HG03460 (cell line): Measurements from ENCODE around the gene LBP.
"Not testable (repeated sequence)": the region's sequence is repeated elsewhere in the genome, so short reads cannot be mapped to it uniquely, and the experiment has no call there.

Experiments used
- ATAC-seq: cut with Tn5 transposase; IDR thresholded peaks from one replicate; pipeline ENCODE4 v1.9.1; 2021; ENCODE audit not compliant: unreplicated experiment

LBP gene

GRCh38 chr20:38346247-38346651, at the start of gene LBP:
Gene LBP (plus strand): TSS chr20:38346482. CDS start chr20:38346517, 35 bp downstream.
- ATAC-seq = no peak

- ATAC-seq = no peak
Measured at GRCh38 chr20:38297916-38298674, 48.2 kb upstream of the LBP start.

- ATAC-seq = no peak
Measured at GRCh38 chr20:38298768-38299288, 47.5 kb upstream of the LBP start.

- ATAC-seq = no peak
Measured at GRCh38 chr20:38299963-38300362, 46.3 kb upstream of the LBP start.

GRCh38 chr20:38300438-38300837, 45.8 kb upstream of the LBP start:
- ATAC-seq = no peak

- ATAC-seq = no peak
Measured at GRCh38 chr20:38301309-38301708, 45.0 kb upstream of the LBP start.

GRCh38 chr20:38302786-38303185, 43.5 kb upstream of the LBP start:
- ATAC-seq = no peak

GRCh38 chr20:38303908-38304379, 42.3 kb upstream of the LBP start, which contains the start of gene BPI:
Gene BPI (plus strand): TSS chr20:38304156. CDS start chr20:38304224, 68 bp downstream.
- no peak for ATAC-seq

- no peak for ATAC-seq
Measured at GRCh38 chr20:38304845-38305447, 41.3 kb upstream of the LBP start.

- ATAC-seq = no peak
Measured at GRCh38 chr20:38305541-38305940, 40.7 kb upstream of the LBP start.

GRCh38 chr20:38306379-38306778, 39.9 kb upstream of the LBP start:
- no peak for ATAC-seq

GRCh38 chr20:38307371-38308046, 38.8 kb upstream of the LBP start:
- no peak for ATAC-seq

GRCh38 chr20:38308047-38308438, 38.2 kb upstream of the LBP start:
- ATAC-seq = no peak

- ATAC-seq = no peak
Measured at GRCh38 chr20:38308447-38308846, 37.8 kb upstream of the LBP start.

- ATAC-seq = no peak
Measured at GRCh38 chr20:38311091-38311490, 35.2 kb upstream of the LBP start.

GRCh38 chr20:38311491-38311890, 34.8 kb upstream of the LBP start:
- no peak for ATAC-seq

GRCh38 chr20:38313676-38314075, 32.6 kb upstream of the LBP start:
- ATAC-seq = no peak

GRCh38 chr20:38314350-38314749, 31.9 kb upstream of the LBP start:
- not testable (repeated sequence) for ATAC-seq

- ATAC-seq = no peak
Measured at GRCh38 chr20:38315290-38315966, 30.9 kb upstream of the LBP start.

- ATAC-seq = no peak
Measured at GRCh38 chr20:38316341-38316740, 29.9 kb upstream of the LBP start.

GRCh38 chr20:38317422-38317821, 28.9 kb upstream of the LBP start:
- no peak for ATAC-seq
